Ovary (tissue), 9 donors: Measurements from ENCODE around the gene ZNF385D. TPM values are rescaled to one million over a fixed set of nuclear protein-coding genes. Genes with fewer than 3 reads are reported as not detected.

ENCODE experiments used
- DNase-seq, 5 donors: peaks; one replicate each; pipeline ENCODE4 v3.0.0-alpha.2; 2019 to 2020
- H3K27ac ChIP-seq, 2 donors: fragments of 200-600 bp; one replicate each; pipeline versions ENCODE4 v1.5.1 to v1.8.0; 2019 to 2022
- H3K27me3 ChIP-seq: fragments of 200-600 bp; one replicate; pipeline ENCODE4 v1.8.0; 2022
- H3K36me3 ChIP-seq: fragments of 200-600 bp; sonication (generic); one replicate; pipeline ENCODE4 v1.5.1; 2019
- H3K4me1 ChIP-seq: one replicate; pipeline ENCODE4 v1.8.1; 2013; ENCODE audit warnings: mild to moderate bottlenecking, moderate library complexity; ENCODE audit not compliant: insufficient read depth
- H3K4me3 ChIP-seq: fragments of 200-600 bp; sonication (generic); one replicate; pipeline ENCODE4 v1.5.1; 2017
- H3K9me3 ChIP-seq, 2 donors: fragments of 200-600 bp in 1 of 2; sonication (generic) in 1 of 2; one replicate each; pipeline versions ENCODE4 v1.5.1 to v1.8.1; 2013 to 2019; ENCODE audit warnings: mild to moderate bottlenecking in 1 of 2, moderate library complexity in 1 of 2
- CTCF ChIP-seq, 3 donors: fragments of 450-650 bp in 2 of 3; fragments of 200-600 bp in 1 of 3; IDR thresholded peaks; one replicate each; pipeline versions ENCODE4 v1.5.1 to v1.8.0; 2016 to 2022; ENCODE audit warnings: antibody characterized with exemption in 3 of 3, mild to moderate bottlenecking in 1 of 3
- EP300 ChIP-seq: sonication (generic); formaldehyde crosslinking; IDR thresholded peaks from one replicate; pipeline ENCODE4 v1.6.1; 2017; ENCODE audit warnings: antibody characterized with exemption
- POLR2A ChIP-seq: fragments of 450-650 bp; IDR thresholded peaks from one replicate; pipeline ENCODE4 v1.6.1; 2017; ENCODE audit warnings: antibody characterized with exemption, mild to moderate bottlenecking, moderate library complexity
- WGBS, 3 donors: extraction: QIAGEN DNeasy Blood & Tissue Kit in 1 of 3; methylation state at CpG; one replicate each; pipeline versions ENCODE4 v1.1.5 to v1.1.7; 2013 to 2017; 5-methylcytosine and 5-hydroxymethylcytosine counted together
- intact Hi-C, 4 donors: fragments of 100-400 bp; cut with DNase I; formaldehyde crosslinking; loops; one replicate each; pipeline versions ENCODE4 v1.11.0 to v1.15.1; 2022 to 2023
- polyA plus RNA-seq, 2 donors: library from polyadenylated mRNA; stranded (reverse); fragments of 200-250 nt in 1 of 2; fragments of 350-450 nt in 1 of 2; fragmentation: Illumina TruSeq in 1 of 2; extraction: RNeasy Lipid Tissue Mini Kit (QIAGEN cat#74804) in 1 of 2; gene quantifications; one replicate each; pipeline ENCODE4 v1.2.3, GENCODE V29; 2013 to 2014
- total RNA-seq, 7 donors: library from RNA; depleted of rRNA in 2 of 7; stranded (reverse); fragments of >200 nt in 2 of 7; fragmentation: NEBNext Ultra II Directional in 3 of 7; extraction: Animal tissue kit (Norgen Biotek cat#: 25700) in 3 of 7; gene quantifications; one replicate each; pipeline versions ENCODE4 v1.1.0 to v1.2.4, GENCODE V29; 2016 to 2023
- donor health status: DM: no; HTN: no; CAD: no; lungs with moderate emphysema.
- donor health status: DM: no; HTN: no; CAD: no.
- donor health status: Bipolar disorder and iron deficiency.
- donor health status: DM: yes; HTN: yes; CAD: no.
- donor health status: DM: no; HTN: no; CAD: no.
- donor health status: DM: yes; HTN: yes; CAD: no.

Gene ZNF385D
- total and polyA plus RNA-seq, 9 donors = 0.33 to 9.3 (median 2.6) TPM

- H3K27ac ChIP-seq = no peak overlapping the region
- no peak overlapping the region for H3K4me3 ChIP-seq
- WGBS, 3 donors = 62 to 63% (median 63%) methylated on average over 4 of the region's 4 CpGs
- H3K27me3 ChIP-seq = no peaks in the 10 kb centered on the region
- H3K36me3 ChIP-seq = no peaks in the 10 kb centered on the region
- intact Hi-C loops = no loop called here
- no peaks in the 10 kb centered on the region for H3K9me3 ChIP-seq
- TF ChIP-seq POLR2A (no peak), CTCF (IDR thresholded peaks at IDR 0.05) (no peak), EP300 (no peak)
- H3K4me1 ChIP-seq = no peaks in the 10 kb centered on the region
- peak in 1 of 5 donors; percentile 16 for DNase-seq
These were observed 105.7 kb downstream of the ZNF385D start for GRCh38 chr3:21645121-21645897.

- intact Hi-C loops = no loop called here
- Histone ChIP-seq H3K27me3 (no peaks in the 10 kb centered on the region), H3K27ac (no peak overlapping the region), H3K4me1 (no peaks in the 10 kb centered on the region), H3K36me3 (no peaks in the 10 kb centered on the region), H3K4me3 (no peak overlapping the region), H3K9me3 (no peaks in the 10 kb centered on the region)
- TF ChIP-seq POLR2A = no peak
- TF ChIP-seq CTCF (IDR thresholded peaks at IDR 0.05) = no peak
- TF ChIP-seq EP300 = no peak
- DNase-seq = no peak
- 69 to 72% (median 70%) methylated on average over 2 of the region's 2 CpGs for WGBS, 3 donors
These were observed 106.7 kb downstream of the ZNF385D start for GRCh38 chr3:21644268-21644667.

GRCh38 chr3:21643752-21644151, 107.3 kb downstream of the ZNF385D start:
- Histone ChIP-seq H3K36me3 (no peaks in the 10 kb centered on the region), H3K4me3 (no peak overlapping the region), H3K27me3 (no peaks in the 10 kb centered on the region), H3K27ac (no peak overlapping the region), H3K9me3 (no peaks in the 10 kb centered on the region), H3K4me1 (no peaks in the 10 kb centered on the region)
- no peak for DNase-seq
- intact Hi-C loops = no loop called here
- TF ChIP-seq POLR2A (no peak), EP300 (no peak), CTCF (IDR thresholded peaks at IDR 0.05) (no peak)
- 69 to 90% (median 75%) methylated on average over 2 of the region's 2 CpGs for whole genome bisulfite sequencing, 3 donors

- H3K4me3 ChIP-seq = no peak overlapping the region
- no peak overlapping the region for H3K27ac ChIP-seq
- no peak for DNase-seq
- no peak for TF ChIP-seq POLR2A
- TF ChIP-seq EP300 = no peak
- TF ChIP-seq CTCF (IDR thresholded peaks at IDR 0.05) = no peak
- no peaks in the 10 kb centered on the region for H3K36me3 ChIP-seq
- no peaks in the 10 kb centered on the region for H3K4me1 ChIP-seq
- intact Hi-C loops = no loop called here
- no peaks in the 10 kb centered on the region for H3K9me3 ChIP-seq
- WGBS, 3 donors = 94 to 96% (median 94%) methylated on average over 3 of the region's 3 CpGs
- no peaks in the 10 kb centered on the region for H3K27me3 ChIP-seq
These were observed 108.6 kb downstream of the ZNF385D start for GRCh38 chr3:21642433-21642832.
